ENCODE data around the gene ACP3. TPM values are rescaled to one million over a fixed set of nuclear protein-coding genes. Genes with fewer than 3 reads are reported as not detected.
"Not testable (repeated sequence)": the region's sequence is repeated elsewhere in the genome, so short reads cannot be mapped to it uniquely, and the experiment has no call there.

Gene ACP3
- total RNA-seq, 1 donor from 2014 or later = not detected

- intact Hi-C loops (cut with micrococcal nuclease) = loop anchor here (1.0 to 10.0 kb wide), 6 partner anchors 47 to 1072 kb away; partner anchors contain the start of genes NPHP3 and UBA5
- Mint-ChIP-seq H3K27ac (no peak overlapping the region), H3K4me3 (no peak overlapping the region), H3K4me1 (ENCODE audit: low read depth) (peaks cover 5% of the 10 kb centered on the region), H3K9me3 (no peaks in the 10 kb centered on the region), H3K36me3 (ENCODE audit: low read depth) (no peaks in the 10 kb centered on the region), H3K27me3 (ENCODE audit: insufficient read depth) (no peaks in the 10 kb centered on the region)
- DNase-seq (ENCODE audit: low spot score) = peak; percentile 43
These were observed 35.4 kb downstream of the ACP3 start for GRCh38 chr3:132352556-132353143.

GRCh38 chr3:132354916-132355702 is 37.9 kb downstream of the ACP3 start:
- peaks cover 5% of the 10 kb centered on the region for H3K4me1 Mint-ChIP-seq (ENCODE audit: low read depth)
- no peak for DNase-seq (ENCODE audit: low spot score)
- no peak overlapping the region for H3K4me3 Mint-ChIP-seq
- intact Hi-C loops (cut with micrococcal nuclease) = loop anchor here (5.0 to 10.0 kb wide), 2 partner anchors 367 to 1070 kb away; partner anchors contain the start of gene NPHP3
- no peaks in the 10 kb centered on the region for H3K9me3 Mint-ChIP-seq
- no peaks in the 10 kb centered on the region for H3K36me3 Mint-ChIP-seq (ENCODE audit: low read depth)
- no peaks in the 10 kb centered on the region for H3K27me3 Mint-ChIP-seq (ENCODE audit: insufficient read depth)
- H3K27ac Mint-ChIP-seq = no peak overlapping the region

GRCh38 chr3:132356568-132356967 is 39.4 kb downstream of the ACP3 start:
- DNase-seq (ENCODE audit: low spot score) = no peak
- intact Hi-C loops (cut with micrococcal nuclease) = loop anchor here (10.0 kb wide), 1 partner anchor 1068 kb away; no protein-coding TSS in a partner anchor
- H3K36me3 Mint-ChIP-seq (ENCODE audit: low read depth) = no peaks in the 10 kb centered on the region
- H3K4me3 Mint-ChIP-seq = no peak overlapping the region
- peaks cover 4% of the 10 kb centered on the region for H3K27me3 Mint-ChIP-seq (ENCODE audit: insufficient read depth)
- H3K9me3 Mint-ChIP-seq = no peaks in the 10 kb centered on the region
- H3K4me1 Mint-ChIP-seq (ENCODE audit: low read depth) = peaks cover 5% of the 10 kb centered on the region
- no peak overlapping the region for H3K27ac Mint-ChIP-seq

- no peak overlapping the region for H3K4me3 Mint-ChIP-seq
- H3K36me3 Mint-ChIP-seq (ENCODE audit: low read depth) = no peaks in the 10 kb centered on the region
- peaks cover 6% of the 10 kb centered on the region for H3K27me3 Mint-ChIP-seq (ENCODE audit: insufficient read depth)
- no peak for DNase-seq (ENCODE audit: low spot score)
- no peaks in the 10 kb centered on the region for H3K9me3 Mint-ChIP-seq
- intact Hi-C loops (cut with micrococcal nuclease) = no loop called here
- no peak overlapping the region for H3K27ac Mint-ChIP-seq
- no peaks in the 10 kb centered on the region for H3K4me1 Mint-ChIP-seq (ENCODE audit: low read depth)
These were observed 43.5 kb downstream of the ACP3 start for GRCh38 chr3:132360717-132361116.

GRCh38 chr3:132362329-132362728 is 45.1 kb downstream of the ACP3 start:
- intact Hi-C loops (cut with micrococcal nuclease) = no loop called here
- Mint-ChIP-seq H3K9me3 (no peaks in the 10 kb centered on the region), H3K27me3 (ENCODE audit: insufficient read depth) (peaks cover 6% of the 10 kb centered on the region), H3K27ac (no peak overlapping the region), H3K4me1 (ENCODE audit: low read depth) (no peaks in the 10 kb centered on the region), H3K36me3 (ENCODE audit: low read depth) (no peaks in the 10 kb centered on the region), H3K4me3 (no peak overlapping the region)
- DNase-seq (ENCODE audit: low spot score) = no peak

- H3K27me3 Mint-ChIP-seq (ENCODE audit: insufficient read depth) = peaks cover 3% of the 10 kb centered on the region
These were observed 51.3 kb downstream of the ACP3 start for GRCh38 chr3:132368515-132368914.

GRCh38 chr3:132368962-132369361 is 51.8 kb downstream of the ACP3 start:
- DNase-seq (ENCODE audit: low spot score) = no peak
- H3K9me3 Mint-ChIP-seq = no peaks in the 10 kb centered on the region
- intact Hi-C loops (cut with micrococcal nuclease) = no loop called here
- no peaks in the 10 kb centered on the region for H3K4me1 Mint-ChIP-seq (ENCODE audit: low read depth)
- no peak overlapping the region for H3K4me3 Mint-ChIP-seq
- no peak overlapping the region for H3K27ac Mint-ChIP-seq
- H3K36me3 Mint-ChIP-seq (ENCODE audit: low read depth) = no peaks in the 10 kb centered on the region
- H3K27me3 Mint-ChIP-seq (ENCODE audit: insufficient read depth) = peaks cover 3% of the 10 kb centered on the region

More at GRCh38 chr3:132368515-132368914, 51.3 kb downstream of the ACP3 start:
- DNase-seq (ENCODE audit: low spot score) = no peak
- Mint-ChIP-seq H3K4me1 (ENCODE audit: low read depth) (no peaks in the 10 kb centered on the region), H3K27ac (no peak overlapping the region), H3K4me3 (no peak overlapping the region), H3K9me3 (no peaks in the 10 kb centered on the region), H3K36me3 (ENCODE audit: low read depth) (no peaks in the 10 kb centered on the region)
- intact Hi-C loops (cut with micrococcal nuclease) = no loop called here

- H3K4me3 Mint-ChIP-seq = peak overlapping the region; percentile 37
- H3K36me3 Mint-ChIP-seq (ENCODE audit: low read depth); intact Hi-C loops (cut with micrococcal nuclease); H3K27ac Mint-ChIP-seq; H3K4me1 Mint-ChIP-seq (ENCODE audit: low read depth); H3K9me3 Mint-ChIP-seq; DNase-seq (ENCODE audit: low spot score); H3K27me3 Mint-ChIP-seq (ENCODE audit: insufficient read depth): not testable (repeated sequence)
These were observed 59.7 kb downstream of the ACP3 start for GRCh38 chr3:132376945-132377354.

GRCh38 chr3:132378048-132378762 is 61.0 kb downstream of the ACP3 start:
- no peak for DNase-seq (ENCODE audit: low spot score)
- Mint-ChIP-seq H3K4me3 (no peak overlapping the region), H3K4me1 (ENCODE audit: low read depth) (no peaks in the 10 kb centered on the region), H3K9me3 (no peaks in the 10 kb centered on the region), H3K27ac (no peak overlapping the region), H3K27me3 (ENCODE audit: insufficient read depth) (peaks cover 3% of the 10 kb centered on the region), H3K36me3 (ENCODE audit: low read depth) (no peaks in the 10 kb centered on the region)
- intact Hi-C loops (cut with micrococcal nuclease) = no loop called here

- peaks cover 3% of the 10 kb centered on the region for H3K27me3 Mint-ChIP-seq (ENCODE audit: insufficient read depth)
- H3K4me1 Mint-ChIP-seq (ENCODE audit: low read depth) = no peaks in the 10 kb centered on the region
- DNase-seq (ENCODE audit: low spot score) = no peak
- no peaks in the 10 kb centered on the region for H3K9me3 Mint-ChIP-seq
- H3K36me3 Mint-ChIP-seq (ENCODE audit: low read depth) = no peaks in the 10 kb centered on the region
- H3K4me3 Mint-ChIP-seq = no peak overlapping the region
- intact Hi-C loops (cut with micrococcal nuclease) = no loop called here
- no peak overlapping the region for H3K27ac Mint-ChIP-seq
These were observed 61.6 kb downstream of the ACP3 start for GRCh38 chr3:132378846-132379245.

GRCh38 chr3:132380920-132381319 is 63.7 kb downstream of the ACP3 start:
- intact Hi-C loops (cut with micrococcal nuclease) = no loop called here
- H3K4me1 Mint-ChIP-seq (ENCODE audit: low read depth) = no peaks in the 10 kb centered on the region
- H3K27ac Mint-ChIP-seq = no peak overlapping the region
- peaks cover 3% of the 10 kb centered on the region for H3K27me3 Mint-ChIP-seq (ENCODE audit: insufficient read depth)
- no peaks in the 10 kb centered on the region for H3K36me3 Mint-ChIP-seq (ENCODE audit: low read depth)
- no peak for DNase-seq (ENCODE audit: low spot score)
- H3K9me3 Mint-ChIP-seq = no peaks in the 10 kb centered on the region
- H3K4me3 Mint-ChIP-seq = no peak overlapping the region

GRCh38 chr3:132381348-132381944 is 64.2 kb downstream of the ACP3 start:
- peaks cover 3% of the 10 kb centered on the region for H3K27me3 Mint-ChIP-seq (ENCODE audit: insufficient read depth)
- no peaks in the 10 kb centered on the region for H3K36me3 Mint-ChIP-seq (ENCODE audit: low read depth)
- H3K27ac Mint-ChIP-seq = no peak overlapping the region
- no peak for DNase-seq (ENCODE audit: low spot score)
- H3K4me1 Mint-ChIP-seq (ENCODE audit: low read depth) = no peaks in the 10 kb centered on the region
- H3K4me3 Mint-ChIP-seq = no peak overlapping the region
- no peaks in the 10 kb centered on the region for H3K9me3 Mint-ChIP-seq
- intact Hi-C loops (cut with micrococcal nuclease) = no loop called here
